Common myeloid progenitor, CD34-positive (primary cell): ENCODE measurements around the gene PLA2G4B.
A peak's percentile ranks its signal among the peaks of the same experiment; 100 is the strongest.

Experiments used
- CTCF ChIA-PET: fragments of 350-600 bp; sonication (Branson Sonifier 250); formaldehyde crosslinking; loops from one replicate; lab custom pipeline; 2021; ENCODE audit warnings: antibody characterized with exemption; lab: Charles Lee
- POLR2A ChIA-PET: fragments of 350-600 bp; sonication (Branson Sonifier 250); formaldehyde crosslinking; loops from one replicate; lab custom pipeline; 2021; ENCODE audit warnings: antibody characterized with exemption; lab: Charles Lee
- DNase-seq, 3 donors: peaks; one replicate each; pipeline versions ENCODE4 v3.0.0 to v3.0.0-alpha.2; 2013
- H3K27ac ChIP-seq, 2 experiments: 1 replicate in 1 of 2; 2 replicates in 1 of 2; pipeline ENCODE4 v1.7.0; 2013; ENCODE audit warnings: inconsistent platforms in 2 of 2, low read length in 2 of 2, mild to moderate bottlenecking in 2 of 2, low read depth in 1 of 2, moderate library complexity in 1 of 2; ENCODE audit not compliant: severe bottlenecking in 2 of 2, insufficient read depth in 1 of 2, poor library complexity in 1 of 2
- H3K27me3 ChIP-seq, 5 experiments: replicated peaks in 2 of 5; 1 replicate in 3 of 5; 2 replicates in 2 of 5; pipeline versions ENCODE4 v1.6.1 to v1.7.0; 2013; ENCODE audit warnings: low read length in 4 of 5, mild to moderate bottlenecking in 2 of 5, moderate library complexity in 2 of 5, inconsistent platforms in 1 of 5; ENCODE audit not compliant: insufficient read depth in 5 of 5, control insufficient read depth in 4 of 5
- H3K36me3 ChIP-seq, 4 experiments: 1 replicate in 2 of 4; 2 replicates in 2 of 4; pipeline versions ENCODE4 v1.6.1 to v1.7.0; 2013; ENCODE audit warnings: low read length in 3 of 4, control low read depth in 1 of 4, mild to moderate bottlenecking in 1 of 4; ENCODE audit not compliant: control insufficient read depth in 4 of 4, insufficient read depth in 4 of 4
- H3K4me1 ChIP-seq, 4 experiments: 1 replicate in 3 of 4; 2 replicates in 1 of 4; pipeline versions ENCODE4 v1.6.1 to v1.7.1; 2013; ENCODE audit warnings: low read length in 3 of 4, mild to moderate bottlenecking in 3 of 4, control low read depth in 1 of 4, inconsistent platforms in 1 of 4, moderate library complexity in 1 of 4; ENCODE audit not compliant: control insufficient read depth in 4 of 4, insufficient read depth in 4 of 4; ENCODE audit errors: control extremely low read depth in 1 of 4
- H3K4me3 ChIP-seq, 7 experiments: 1 replicate in 4 of 7; 2 replicates in 3 of 7; pipeline versions ENCODE4 v1.5.1 to v1.7.0; 2013; ENCODE audit warnings: mild to moderate bottlenecking in 7 of 7, low read length in 6 of 7, moderate library complexity in 6 of 7, inconsistent platforms in 2 of 7, low read depth in 2 of 7, control low read depth in 1 of 7; ENCODE audit not compliant: insufficient read depth in 4 of 7, control insufficient read depth in 1 of 7; ENCODE audit errors: extremely low read depth in 1 of 7
- H3K9me3 ChIP-seq, 5 experiments: 1 replicate in 4 of 5; 2 replicates in 1 of 5; pipeline versions ENCODE4 v1.6.1 to v1.7.1; 2013; ENCODE audit warnings: low read length in 4 of 5, mild to moderate bottlenecking in 2 of 5, inconsistent platforms in 1 of 5, low read depth in 1 of 5, moderate library complexity in 1 of 5; ENCODE audit not compliant: control insufficient read depth in 4 of 5, insufficient read depth in 2 of 5; ENCODE audit errors: control extremely low read depth in 1 of 5
- WGBS: methylation state at CpG from one replicate; pipeline ENCODE4 v1.1.5; 2013; ENCODE audit not compliant: insufficient coverage; 5-methylcytosine and 5-hydroxymethylcytosine counted together

PLA2G4B gene

DNA sequence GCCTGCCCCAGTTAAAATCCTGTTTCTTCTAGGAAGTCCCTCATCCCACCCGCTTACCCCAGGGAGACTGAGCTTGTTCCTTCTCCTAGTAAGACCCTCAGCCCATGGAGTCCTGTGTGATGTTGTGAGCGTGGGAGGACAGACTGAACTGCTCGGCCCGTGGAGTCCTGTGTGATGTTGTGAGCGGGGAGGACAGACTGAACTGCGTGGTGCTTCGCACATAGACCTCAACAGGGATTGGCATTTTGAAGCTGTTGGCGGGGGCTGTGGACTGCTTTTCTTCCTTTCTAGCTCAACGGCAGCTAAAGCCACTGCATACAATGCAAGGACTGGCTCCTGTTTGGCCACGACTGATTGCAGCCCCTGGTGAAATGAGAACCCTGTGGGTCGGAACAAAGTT is 56.8 kb downstream of the PLA2G4B start:
- WGBS = 100% methylated on average over 6 of the region's 11 CpGs
- H3K4me1 ChIP-seq = peaks cover 0 to 33% (median 26%) of the 10 kb centered on the region in 4 experiments
- POLR2A ChIA-PET = interaction anchor here (0.9 to 1.5 kb wide), 3 partner anchors 9 to 121 kb away, joined by 4 to 7 read pairs (median 4); partner anchors contain the start of gene MAPKBP1
- H3K27me3 ChIP-seq = no peaks in the 10 kb centered on the region
- CTCF ChIA-PET = interaction anchor here (0.7 to 2.2 kb wide), 11 partner anchors 9 to 122 kb away, joined by 3 to 24 read pairs (median 4); partner anchors contain the start of gene MAPKBP1
- no peak overlapping the region for H3K27ac ChIP-seq
- H3K36me3 ChIP-seq = no peaks in the 10 kb centered on the region
- H3K4me3 ChIP-seq = peak overlapping the region in 1 of 7 experiments; percentile 46
- no peaks in the 10 kb centered on the region for H3K9me3 ChIP-seq
- no peak for DNase-seq

DNA sequence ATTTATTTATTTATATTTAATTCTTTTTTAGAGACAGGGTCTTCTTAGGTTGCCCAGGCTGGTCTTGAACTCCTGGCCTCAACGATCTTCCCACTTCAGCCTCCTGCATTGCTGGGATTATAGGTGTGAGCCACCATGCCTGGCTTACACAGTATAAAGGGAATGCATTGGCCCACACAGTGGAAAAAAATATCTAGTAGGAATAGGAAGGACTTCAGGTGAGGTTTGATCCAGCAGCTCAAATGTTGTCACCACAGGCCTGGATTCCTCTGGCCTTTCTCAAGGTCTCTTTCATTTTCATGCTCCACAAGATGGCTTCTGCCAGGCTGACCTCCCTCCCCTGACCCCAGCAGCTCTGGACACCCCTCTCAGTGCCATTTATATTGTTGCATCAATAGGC is 57.3 kb downstream of the PLA2G4B start:
- ChIA-PET CTCF (interaction anchor here (0.7 to 2.2 kb wide), 9 partner anchors 8 to 122 kb away, joined by 3 to 24 read pairs (median 4); partner anchors contain the start of gene MAPKBP1), POLR2A (interaction anchor here (1.4 to 1.5 kb wide), 2 partner anchors 11 to 121 kb away, joined by 4 to 7 read pairs; partner anchors contain the start of gene MAPKBP1)
- DNase-seq = no peak
- Histone ChIP-seq H3K27me3 (no peaks in the 10 kb centered on the region), H3K4me3 (no peak overlapping the region), H3K27ac (no peak overlapping the region), H3K9me3 (no peaks in the 10 kb centered on the region), H3K36me3 (peaks cover 0 to 4% (median 0%) of the 10 kb centered on the region in 4 experiments), H3K4me1 (peaks cover 0 to 33% (median 28%) of the 10 kb centered on the region in 4 experiments)
- WGBS = no CpG with 5 or more reads among the region's 1 CpG

DNA sequence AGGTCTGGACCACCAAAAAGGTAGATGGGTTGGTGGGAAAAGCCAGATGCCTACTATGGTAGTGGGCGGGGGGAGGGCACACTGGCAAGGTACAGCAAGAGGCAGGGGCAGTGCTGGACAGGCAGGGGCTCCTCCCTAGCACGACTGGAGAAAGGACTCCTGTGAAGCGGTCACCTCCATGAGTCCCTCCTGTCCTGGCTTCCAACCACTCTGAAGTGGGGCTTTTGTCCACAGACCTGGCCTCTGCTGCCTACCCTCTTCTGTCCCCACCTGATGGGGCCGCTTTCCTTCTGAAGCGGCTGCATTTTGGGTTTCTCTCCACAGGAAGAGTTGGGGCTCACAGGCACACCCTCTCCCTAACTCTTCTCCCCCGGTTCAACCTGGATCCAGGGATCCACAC is 57.9 kb downstream of the PLA2G4B start:
- H3K4me1 ChIP-seq = peaks cover 0 to 33% (median 30%) of the 10 kb centered on the region in 4 experiments
- ChIA-PET CTCF (interaction anchor here (0.7 to 1.8 kb wide), 2 partner anchors 39 to 86 kb away, joined by 3 to 4 read pairs; no protein-coding TSS in a partner anchor), POLR2A (no interaction called here)

DNA sequence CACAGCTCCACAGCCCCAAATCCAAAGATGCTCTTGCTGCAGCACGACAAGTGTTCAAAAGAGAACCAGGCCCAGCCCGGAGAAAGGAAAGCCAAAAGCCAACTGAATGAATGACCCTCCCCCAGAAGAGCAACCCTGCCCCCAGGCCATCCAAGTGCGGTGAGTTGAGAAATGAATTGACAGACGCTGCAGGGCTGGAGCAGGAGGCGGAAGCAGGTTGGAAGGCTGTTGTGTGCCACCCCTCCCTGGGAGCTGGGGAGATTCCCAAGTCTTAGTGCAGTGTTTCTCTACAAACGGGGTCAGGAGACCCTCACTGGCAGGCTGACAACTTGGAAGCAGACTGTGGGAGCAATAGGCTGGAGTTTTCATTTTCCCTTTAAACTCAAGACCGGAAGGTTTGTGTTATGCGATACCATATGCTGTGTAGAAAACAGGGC is 58.7 kb downstream of the PLA2G4B start:
- peaks cover 0 to 4% (median 0%) of the 10 kb centered on the region in 4 experiments for H3K36me3 ChIP-seq

More for the DNA sequence above, 57.9 kb downstream of the PLA2G4B start:
- H3K4me3 ChIP-seq = no peak overlapping the region
- H3K27me3 ChIP-seq = no peaks in the 10 kb centered on the region
- DNase-seq = no peak
- no peaks in the 10 kb centered on the region for H3K9me3 ChIP-seq
- peaks cover 0 to 4% (median 0%) of the 10 kb centered on the region in 4 experiments for H3K36me3 ChIP-seq
- 97% methylated on average over 5 of the region's 6 CpGs for WGBS
- H3K27ac ChIP-seq = no peak overlapping the region

More for the DNA sequence above, 58.7 kb downstream of the PLA2G4B start:
- Histone ChIP-seq H3K9me3 (no peaks in the 10 kb centered on the region), H3K27me3 (no peaks in the 10 kb centered on the region), H3K4me3 (no peak overlapping the region), H3K27ac (no peak overlapping the region), H3K4me1 (peaks cover 0 to 31% (median 29%) of the 10 kb centered on the region in 4 experiments)
- WGBS = 98% methylated on average over 5 of the region's 8 CpGs
- ChIA-PET POLR2A (no interaction called here), CTCF (interaction anchor here (1.0 kb wide), 1 partner anchor 19 kb away, joined by 4 read pairs; no protein-coding TSS in a partner anchor)
- no peak for DNase-seq
